GM23248 (cell line): ENCODE data around the gene CERT1. TPM values are rescaled to one million over a fixed set of nuclear protein-coding genes. Genes with fewer than 3 reads are reported as not detected.
"Not testable (repeated sequence)": the region's sequence is repeated elsewhere in the genome, so short reads cannot be mapped to it uniquely, and the experiment has no call there.

Source experiments
- DNase-seq: peaks from one replicate; pipeline ENCODE4 v3.0.0-alpha.2; 2015
- H2AFZ ChIP-seq: fragments of 200-600 bp; sonication (generic); 2 replicates; pipeline ENCODE4 v1.6.1; 2016; ENCODE audit warnings: antibody characterized with exemption
- H3F3A ChIP-seq: fragments of 200-600 bp; sonication (generic); 2 replicates; pipeline ENCODE4 v1.6.1; 2016; ENCODE audit warnings: mild to moderate bottlenecking, antibody characterized with exemption, mixed run types; ENCODE audit not compliant: insufficient read depth
- H3K27ac ChIP-seq: fragments of 200-600 bp; sonication (generic); 2 replicates; pipeline ENCODE4 v1.5.1; 2016; ENCODE audit warnings: mild to moderate bottlenecking
- H3K27me3 ChIP-seq: fragments of 200-600 bp; sonication (generic); replicated peaks from 2 replicates; pipeline ENCODE4 v1.6.1; 2016; ENCODE audit warnings: mild to moderate bottlenecking; ENCODE audit not compliant: insufficient read depth
- H3K36me3 ChIP-seq: fragments of 200-600 bp; sonication (generic); 2 replicates; pipeline ENCODE4 v1.6.1; 2016; ENCODE audit warnings: low read depth, mild to moderate bottlenecking
- H3K4me1 ChIP-seq: fragments of 200-600 bp; sonication (generic); 2 replicates; pipeline ENCODE4 v1.6.1; 2016; ENCODE audit warnings: mild to moderate bottlenecking; ENCODE audit not compliant: insufficient read depth
- H3K4me2 ChIP-seq: fragments of 200-600 bp; sonication (generic); one replicate; pipeline ENCODE4 v1.6.1; 2016; ENCODE audit warnings: mild to moderate bottlenecking; ENCODE audit not compliant: unreplicated experiment
- H3K4me3 ChIP-seq: fragments of 200-600 bp; sonication (generic); 2 replicates; pipeline ENCODE4 v1.5.1; 2016; ENCODE audit warnings: mild to moderate bottlenecking
- H3K79me2 ChIP-seq: fragments of 200-600 bp; sonication (generic); 2 replicates; pipeline ENCODE4 v1.6.1; 2016; ENCODE audit warnings: mild to moderate bottlenecking; ENCODE audit not compliant: insufficient read depth
- H3K9ac ChIP-seq: fragments of 200-600 bp; sonication (generic); 2 replicates; pipeline ENCODE4 v1.6.1; 2016; ENCODE audit warnings: mild to moderate bottlenecking
- H3K9me2 ChIP-seq: fragments of 200-600 bp; sonication (generic); 2 replicates; pipeline ENCODE4 v1.6.1; 2016; ENCODE audit warnings: mixed run types, mild to moderate bottlenecking, moderate library complexity; ENCODE audit not compliant: insufficient read depth
- H3K9me3 ChIP-seq: fragments of 200-600 bp; sonication (generic); one replicate; pipeline ENCODE4 v1.6.1; 2017; ENCODE audit warnings: low read depth
- H4K20me1 ChIP-seq: fragments of 200-600 bp; sonication (generic); 2 replicates; pipeline ENCODE4 v1.6.0; 2016; ENCODE audit not compliant: insufficient read depth
- EZH2 ChIP-seq: fragments of 200-600 bp; sonication (generic); IDR thresholded peaks from 2 replicates; pipeline ENCODE4 v1.6.1; 2018; ENCODE audit warnings: antibody characterized with exemption, mild to moderate bottlenecking; ENCODE audit not compliant: insufficient read depth, poor library complexity, severe bottlenecking
- EZH2phosphoT487 ChIP-seq: fragments of 200-600 bp; sonication (generic); IDR thresholded peaks from 2 replicates; pipeline ENCODE4 v1.6.1; 2018; ENCODE audit warnings: antibody characterized with exemption, moderate library complexity, mild to moderate bottlenecking, low read depth; ENCODE audit not compliant: insufficient read depth
- WGBS, 2 experiments: methylation state at CpG; one replicate each; pipeline ENCODE4 v1.1.6; 2015 to 2017; ENCODE audit warnings: low lambda C conversion rate in 2 of 2, low coverage in 1 of 2; ENCODE audit errors: missing lambda C conversion rate in 2 of 2; 5-methylcytosine and 5-hydroxymethylcytosine counted together
- in situ Hi-C: fragments of 300-500 bp; cut with MboI; formaldehyde crosslinking; loops from 2 replicates; pipeline ENCODE4 v1.15.0; 2020
- polyA plus RNA-seq: library from polyadenylated mRNA; unstranded; fragments of >200 nt; fragmentation: Nextera tagmentation; extraction: Ambion mirVana; gene quantifications from 2 replicates; pipeline ENCODE4 v1.2.1, GENCODE V29; 2016
- total RNA-seq: library from RNA; depleted of rRNA; stranded (reverse); fragments of >200 nt; shearing (Covaris generic); gene quantifications from 2 replicates; pipeline ENCODE4 v1.2.3, GENCODE V29; 2014; rRNA removed

Gene CERT1, protein sequence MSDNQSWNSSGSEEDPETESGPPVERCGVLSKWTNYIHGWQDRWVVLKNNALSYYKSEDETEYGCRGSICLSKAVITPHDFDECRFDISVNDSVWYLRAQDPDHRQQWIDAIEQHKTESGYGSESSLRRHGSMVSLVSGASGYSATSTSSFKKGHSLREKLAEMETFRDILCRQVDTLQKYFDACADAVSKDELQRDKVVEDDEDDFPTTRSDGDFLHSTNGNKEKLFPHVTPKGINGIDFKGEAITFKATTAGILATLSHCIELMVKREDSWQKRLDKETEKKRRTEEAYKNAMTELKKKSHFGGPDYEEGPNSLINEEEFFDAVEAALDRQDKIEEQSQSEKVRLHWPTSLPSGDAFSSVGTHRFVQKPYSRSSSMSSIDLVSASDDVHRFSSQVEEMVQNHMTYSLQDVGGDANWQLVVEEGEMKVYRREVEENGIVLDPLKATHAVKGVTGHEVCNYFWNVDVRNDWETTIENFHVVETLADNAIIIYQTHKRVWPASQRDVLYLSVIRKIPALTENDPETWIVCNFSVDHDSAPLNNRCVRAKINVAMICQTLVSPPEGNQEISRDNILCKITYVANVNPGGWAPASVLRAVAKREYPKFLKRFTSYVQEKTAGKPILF
- total RNA-seq (8.1 and 17.3 TPM in 2 replicates), polyA plus RNA-seq (14.1 and 15.2 TPM in 2 replicates)

DNA sequence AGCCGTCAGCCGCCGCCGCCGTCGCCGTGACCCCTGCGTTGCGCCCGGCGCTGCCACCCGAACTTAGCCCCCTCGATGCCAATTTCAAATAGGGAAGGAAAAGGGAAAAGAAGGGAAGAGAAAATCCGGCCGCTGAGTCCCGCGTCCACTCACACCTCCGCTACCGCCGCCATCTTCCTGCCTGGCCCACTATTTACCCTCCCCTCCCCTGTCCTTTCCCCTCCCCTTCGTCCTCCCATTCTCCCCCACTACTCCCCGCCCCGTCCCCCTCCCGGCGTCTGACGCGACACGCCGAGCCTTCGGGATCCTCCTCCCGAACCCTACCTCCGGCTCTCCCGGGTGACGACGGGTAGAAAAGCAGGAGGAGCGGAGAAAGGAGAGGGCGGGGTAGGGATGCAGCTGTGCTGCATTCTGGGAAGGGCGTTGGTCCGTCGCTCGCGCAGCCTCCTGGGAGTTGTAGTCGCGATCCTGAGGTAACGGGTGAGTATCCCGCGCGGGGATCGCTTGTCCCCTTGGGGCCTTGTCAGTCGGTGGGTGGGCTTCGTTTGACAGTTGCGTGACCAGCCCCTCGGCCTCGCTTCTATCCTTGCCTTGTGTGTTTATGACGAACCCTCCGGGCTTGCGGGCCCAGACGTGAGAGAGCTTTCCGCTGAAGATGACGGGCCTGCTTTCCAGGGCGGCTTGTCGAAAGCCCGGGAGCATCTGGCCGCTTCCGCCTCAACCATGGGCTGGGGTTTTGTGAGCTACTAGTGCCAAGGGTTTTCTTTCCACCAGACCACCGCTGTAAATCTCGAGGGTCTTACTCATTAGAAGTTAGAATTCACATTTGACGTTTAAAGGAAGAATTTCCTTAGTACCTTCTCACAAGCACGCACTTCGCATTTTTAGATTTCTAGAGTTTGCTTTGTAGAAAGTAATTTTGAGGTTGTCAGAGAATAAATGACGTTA lies at the start of gene CERT1, which contains the start of gene POLK:
Gene CERT1 (minus strand): TSS at position 195 of the 948 bp plus-strand sequence. CDS start 422 bp downstream, outside the sequence.
Gene POLK (plus strand): TSS at position 457 of the 948 bp plus-strand sequence.
- Histone ChIP-seq H3K9me3 (no peaks in the 10 kb centered on the region), H3K79me2 (peaks cover 96% of the 10 kb centered on the region), H3K9me2 (no peaks in the 10 kb centered on the region), H3F3A (peaks cover 7% of the 10 kb centered on the region; the same call in 1 of the 2 replicates), H3K4me3 (peak within 1 kb of the TSS; percentile 96), H3K36me3 (no peaks in the 10 kb centered on the region), H2AFZ (peak within 1 kb of the TSS; percentile 97), H4K20me1 (no peaks in the 10 kb centered on the region; the same call in 1 of the 2 replicates), H3K27ac (peak within 1 kb of the TSS; percentile 82), H3K4me2 (peak within 1 kb of the TSS; percentile 95), H3K27me3 (no peaks in the 10 kb centered on the region), H3K9ac (peak within 1 kb of the TSS; percentile 90), H3K4me1 (peaks cover 32% of the 10 kb centered on the region)
- in situ Hi-C loops: no loop called here
- peak; percentile 99 for DNase-seq
- TF ChIP-seq EZH2phosphoT487 (no peak), EZH2 (no peak)
- 1% methylated on average over 39 to 58 of the region's 71 CpGs for WGBS, 2 experiments

DNA sequence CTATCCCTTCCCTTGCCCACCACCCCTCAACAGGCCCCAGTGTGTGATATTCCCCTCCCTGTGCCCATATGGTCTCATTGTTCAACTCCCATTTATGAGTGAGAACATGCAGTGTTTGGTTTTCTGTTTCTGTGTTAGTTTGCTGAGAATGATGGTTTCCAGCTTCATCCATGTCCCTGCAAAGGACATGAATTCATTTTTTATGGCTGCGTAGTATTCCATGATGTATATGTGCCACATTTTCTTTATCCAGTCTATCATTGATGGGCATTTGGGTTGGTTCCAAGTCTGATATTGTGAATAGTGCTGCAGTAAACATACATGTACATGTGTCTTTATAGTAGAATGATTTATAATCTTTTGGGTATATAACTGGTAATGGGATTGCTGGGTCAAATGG lies 49.2 kb upstream of the CERT1 start:
- H3K9ac ChIP-seq, H3K4me3 ChIP-seq, H3K27me3 ChIP-seq, H3K4me1 ChIP-seq, H3K9me3 ChIP-seq, in situ Hi-C loops, H3K27ac ChIP-seq, DNase-seq, H3K9me2 ChIP-seq, H3F3A ChIP-seq, H4K20me1 ChIP-seq, H2AFZ ChIP-seq, H3K4me2 ChIP-seq: not testable (repeated sequence)
- Histone ChIP-seq H3K79me2 (peaks cover 92% of the 10 kb centered on the region), H3K36me3 (peaks cover 13% of the 10 kb centered on the region)
- WGBS, 2 experiments: 95 to 98% methylated on average over 1 of the region's 1 CpG

DNA sequence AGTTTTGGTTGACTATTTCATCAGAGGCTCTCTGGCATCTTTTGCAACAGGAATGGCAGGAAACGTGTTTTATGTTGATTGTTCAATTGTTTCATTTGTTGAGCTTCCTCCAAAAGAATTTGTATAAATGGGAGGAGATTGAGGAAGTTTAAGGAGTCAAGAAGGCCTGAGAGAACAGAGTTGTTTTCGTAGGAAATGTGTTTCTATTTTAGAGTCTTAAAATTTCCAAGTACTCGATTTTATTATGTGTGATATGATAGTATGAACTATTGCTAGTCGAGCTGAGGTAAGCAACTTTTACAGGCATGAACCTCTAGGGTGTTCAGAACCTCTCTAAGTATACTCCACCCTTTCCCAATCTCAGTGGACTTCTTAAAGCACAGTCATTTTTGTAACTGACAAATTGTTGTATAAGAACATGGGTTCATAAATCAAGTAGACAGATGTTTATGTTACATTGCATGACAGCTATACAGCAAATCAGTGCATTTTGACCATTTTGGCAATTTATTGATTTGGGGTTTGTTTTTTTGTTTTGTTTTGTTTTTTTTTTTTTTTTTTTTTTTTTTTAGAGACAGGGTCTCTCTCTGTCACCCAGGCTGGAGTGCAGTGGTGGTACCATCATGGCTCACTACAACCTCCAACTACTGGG lies 47.7 kb upstream of the CERT1 start:
- Histone ChIP-seq H3K27ac (peak overlapping the region; percentile 18), H3K4me1 (peaks cover 7% of the 10 kb centered on the region; the same call in 1 of the 2 replicates), H3K4me3 (no peak overlapping the region), H3K9me3 (no peaks in the 10 kb centered on the region), H3F3A (peaks cover 6% of the 10 kb centered on the region; the same call in 1 of the 2 replicates), H3K4me2 (peak overlapping the region; percentile 20), H3K9ac (no peak overlapping the region), H3K9me2 (no peaks in the 10 kb centered on the region), H3K27me3 (no peaks in the 10 kb centered on the region), H2AFZ (no peak overlapping the region), H4K20me1 (no peaks in the 10 kb centered on the region), H3K79me2 (peaks cover 89% of the 10 kb centered on the region), H3K36me3 (peaks cover 13% of the 10 kb centered on the region)
- peak; percentile 52 for DNase-seq
- no peak for TF ChIP-seq EZH2
- no peak for TF ChIP-seq EZH2phosphoT487
- 14 to 20% methylated on average over 4 of the region's 4 CpGs for WGBS, 2 experiments
- in situ Hi-C loops: no loop called here
